ENCODE measurements around the gene LYST.

LYST gene

DNA sequence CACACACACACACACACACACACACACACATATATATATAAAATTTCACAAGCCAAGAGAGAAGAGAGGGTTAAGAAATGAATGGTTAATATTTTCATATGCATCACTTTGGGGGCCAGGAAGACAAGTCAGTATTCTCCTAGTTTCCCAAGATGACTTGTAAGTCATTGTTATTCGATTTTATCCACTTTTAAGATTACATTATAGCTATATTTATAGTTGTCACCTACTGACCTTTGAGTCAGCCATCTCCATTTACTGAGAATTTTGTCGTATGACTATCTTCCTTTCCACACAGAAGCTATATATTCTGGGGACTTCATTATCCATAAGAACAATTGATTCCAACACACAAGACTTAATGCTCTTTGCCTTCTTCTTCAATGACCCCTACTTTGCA lies 8.9 kb downstream of the LYST start:
- H3K4me1 ChIP-seq (ENCODE audit: control insufficient read depth, insufficient read depth, low read depth, low read length): no peaks in the 10 kb centered on the region
- H3K27ac ChIP-seq (ENCODE audit: low read length, poor library complexity, severe bottlenecking): no peak overlapping the region
- no peak for DNase-seq
- no peak overlapping the region for H2BK12ac ChIP-seq (ENCODE audit: low read length in 2 of 2)
- no peak overlapping the region for H3K23ac ChIP-seq (ENCODE audit: low read length in 2 of 2)
- no peak overlapping the region for H2AK5ac ChIP-seq (ENCODE audit: low read length, severe bottlenecking)
- no peaks in the 10 kb centered on the region for H3K9me3 ChIP-seq (ENCODE audit: control insufficient read depth, low read length)
- H2BK120ac ChIP-seq (ENCODE audit: low read depth, low read length): no peak overlapping the region
- 0% methylated on average over 1 of the region's 2 CpGs for WGBS
- H3K4me2 ChIP-seq (ENCODE audit: low read length, poor library complexity, severe bottlenecking): no peak overlapping the region
- no peak overlapping the region for H3K9ac ChIP-seq (ENCODE audit: low read length)
- no peak overlapping the region for H3K18ac ChIP-seq (ENCODE audit: low read depth in 1 of 2, low read length in 2 of 2)
- H3K36me3 ChIP-seq (ENCODE audit: control insufficient read depth in 1 of 2, insufficient read depth in 2 of 2, low read depth in 1 of 2, low read length in 2 of 2): no peaks in the 10 kb centered on the region
- H4K91ac ChIP-seq (ENCODE audit: low read length): no peak overlapping the region
- no peak overlapping the region for H3K4me3 ChIP-seq (ENCODE audit: insufficient read depth in 1 of 2, low read depth in 1 of 2, low read length in 2 of 2)
- no peak overlapping the region for H3K4ac ChIP-seq (ENCODE audit: low read depth in 1 of 2, low read length in 2 of 2)
- no peak overlapping the region for H2AFZ ChIP-seq (ENCODE audit: low read depth, low read length)
- H3K79me1 ChIP-seq (replicated peaks; ENCODE audit: low read length, poor library complexity, severe bottlenecking): peaks cover 8% of the 10 kb centered on the region
- no peak overlapping the region for H4K8ac ChIP-seq (ENCODE audit: low read length)
- no peak overlapping the region for H2BK5ac ChIP-seq (ENCODE audit: low read depth, low read length, poor library complexity, severe bottlenecking)
- H2BK15ac ChIP-seq (ENCODE audit: low read depth, poor library complexity, severe bottlenecking): no peak overlapping the region
- H3K27me3 ChIP-seq (ENCODE audit: control insufficient read depth in 1 of 2, insufficient read depth in 1 of 2, low read length in 2 of 2): no peaks in the 10 kb centered on the region
- H3K14ac ChIP-seq (ENCODE audit: low read length in 2 of 2): no peak overlapping the region

GRCh38 chr1:235855811-235856429 lies 10.8 kb downstream of the LYST start:
- H3K9me3 ChIP-seq (ENCODE audit: control insufficient read depth, low read length): no peaks in the 10 kb centered on the region
- DNase-seq: no peak
- H3K79me1 ChIP-seq (replicated peaks; ENCODE audit: low read length, poor library complexity, severe bottlenecking): peaks cover 10% of the 10 kb centered on the region
- H3K9ac ChIP-seq (ENCODE audit: low read length): no peak overlapping the region
- no peak overlapping the region for H2BK5ac ChIP-seq (ENCODE audit: low read depth, low read length, poor library complexity, severe bottlenecking)
- H3K27me3 ChIP-seq (ENCODE audit: control insufficient read depth in 1 of 2, insufficient read depth in 1 of 2, low read length in 2 of 2): no peaks in the 10 kb centered on the region
- H4K8ac ChIP-seq (ENCODE audit: low read length): no peak overlapping the region
- H2BK120ac ChIP-seq (ENCODE audit: low read depth, low read length): no peak overlapping the region
- no peak overlapping the region for H2BK15ac ChIP-seq (ENCODE audit: low read depth, poor library complexity, severe bottlenecking)
- no peak overlapping the region for H3K27ac ChIP-seq (ENCODE audit: low read length, poor library complexity, severe bottlenecking)
- no peak overlapping the region for H3K4me3 ChIP-seq (ENCODE audit: insufficient read depth in 1 of 2, low read depth in 1 of 2, low read length in 2 of 2)
- no peak overlapping the region for H2BK12ac ChIP-seq (ENCODE audit: low read length in 2 of 2)
- no peaks in the 10 kb centered on the region for H3K4me1 ChIP-seq (ENCODE audit: control insufficient read depth, insufficient read depth, low read depth, low read length)
- no peak overlapping the region for H3K4ac ChIP-seq (ENCODE audit: low read depth in 1 of 2, low read length in 2 of 2)
- no peak overlapping the region for H3K18ac ChIP-seq (ENCODE audit: low read depth in 1 of 2, low read length in 2 of 2)
- WGBS: no CpG with 5 or more reads among the region's 1 CpG
- no peak overlapping the region for H3K14ac ChIP-seq (ENCODE audit: low read length in 2 of 2)
- H2AFZ ChIP-seq (ENCODE audit: low read depth, low read length): no peak overlapping the region
- H3K23ac ChIP-seq (ENCODE audit: low read length in 2 of 2): no peak overlapping the region
- no peaks in the 10 kb centered on the region for H3K36me3 ChIP-seq (ENCODE audit: control insufficient read depth in 1 of 2, insufficient read depth in 2 of 2, low read depth in 1 of 2, low read length in 2 of 2)
- no peak overlapping the region for H3K4me2 ChIP-seq (ENCODE audit: low read length, poor library complexity, severe bottlenecking)
- no peak overlapping the region for H2AK5ac ChIP-seq (ENCODE audit: low read length, severe bottlenecking)
- no peak overlapping the region for H4K91ac ChIP-seq (ENCODE audit: low read length)

DNA sequence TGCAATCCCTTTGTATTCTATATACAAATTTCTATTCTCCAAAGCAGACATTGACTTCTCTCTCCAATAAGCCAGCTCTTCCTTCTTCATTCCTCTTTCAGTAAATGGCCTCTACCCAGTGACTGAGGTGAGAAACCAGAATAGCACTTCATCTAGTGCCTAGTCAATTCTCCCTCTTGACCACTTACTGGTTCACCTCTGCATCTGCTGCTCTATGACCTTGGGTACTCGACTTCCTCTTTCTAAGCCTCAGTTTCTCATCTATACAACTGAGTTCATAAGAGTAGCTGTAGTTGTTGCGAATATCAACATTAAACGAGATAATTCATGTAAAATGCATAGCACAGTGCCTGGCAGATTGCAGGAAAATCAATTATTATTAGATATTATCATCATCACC lies 12.4 kb downstream of the LYST start:
- Histone ChIP-seq H2BK5ac (ENCODE audit: low read depth, low read length, poor library complexity, severe bottlenecking) (no peak overlapping the region), H2BK12ac (ENCODE audit: low read length in 2 of 2) (no peak overlapping the region), H3K23ac (ENCODE audit: low read length in 2 of 2) (no peak overlapping the region), H3K14ac (ENCODE audit: low read length in 2 of 2) (no peak overlapping the region), H3K4me2 (ENCODE audit: low read length, poor library complexity, severe bottlenecking) (no peak overlapping the region), H3K9me3 (ENCODE audit: control insufficient read depth, low read length) (no peaks in the 10 kb centered on the region), H4K91ac (ENCODE audit: low read length) (no peak overlapping the region), H3K27ac (ENCODE audit: low read length, poor library complexity, severe bottlenecking) (no peak overlapping the region), H2AFZ (ENCODE audit: low read depth, low read length) (no peak overlapping the region), H4K8ac (ENCODE audit: low read length) (no peak overlapping the region), H3K4ac (ENCODE audit: low read depth in 1 of 2, low read length in 2 of 2) (no peak overlapping the region), H3K79me1 (replicated peaks; ENCODE audit: low read length, poor library complexity, severe bottlenecking) (peaks cover 10% of the 10 kb centered on the region), H3K27me3 (ENCODE audit: control insufficient read depth in 1 of 2, insufficient read depth in 1 of 2, low read length in 2 of 2) (no peaks in the 10 kb centered on the region), H2BK15ac (ENCODE audit: low read depth, poor library complexity, severe bottlenecking) (no peak overlapping the region), H2BK120ac (ENCODE audit: low read depth, low read length) (no peak overlapping the region), H3K9ac (ENCODE audit: low read length) (no peak overlapping the region), H3K4me3 (ENCODE audit: insufficient read depth in 1 of 2, low read depth in 1 of 2, low read length in 2 of 2) (no peak overlapping the region), H2AK5ac (ENCODE audit: low read length, severe bottlenecking) (no peak overlapping the region), H3K18ac (ENCODE audit: low read depth in 1 of 2, low read length in 2 of 2) (no peak overlapping the region), H3K4me1 (ENCODE audit: control insufficient read depth, insufficient read depth, low read depth, low read length) (no peaks in the 10 kb centered on the region), H3K36me3 (ENCODE audit: control insufficient read depth in 1 of 2, insufficient read depth in 2 of 2, low read depth in 1 of 2, low read length in 2 of 2) (no peaks in the 10 kb centered on the region)
- WGBS: 100% methylated on average over 2 of the region's 3 CpGs
- no peak for DNase-seq

- DNase-seq: no peak
- Histone ChIP-seq H2AFZ (ENCODE audit: low read depth, low read length) (no peak overlapping the region), H3K79me1 (replicated peaks; ENCODE audit: low read length, poor library complexity, severe bottlenecking) (peaks cover 9% of the 10 kb centered on the region), H3K4me3 (ENCODE audit: insufficient read depth in 1 of 2, low read depth in 1 of 2, low read length in 2 of 2) (no peak overlapping the region), H3K18ac (ENCODE audit: low read depth in 1 of 2, low read length in 2 of 2) (no peak overlapping the region), H2BK15ac (ENCODE audit: low read depth, poor library complexity, severe bottlenecking) (no peak overlapping the region), H3K9ac (ENCODE audit: low read length) (no peak overlapping the region), H3K27ac (ENCODE audit: low read length, poor library complexity, severe bottlenecking) (no peak overlapping the region), H3K4me2 (ENCODE audit: low read length, poor library complexity, severe bottlenecking) (no peak overlapping the region), H3K23ac (ENCODE audit: low read length in 2 of 2) (no peak overlapping the region), H4K91ac (ENCODE audit: low read length) (no peak overlapping the region), H2BK5ac (ENCODE audit: low read depth, low read length, poor library complexity, severe bottlenecking) (no peak overlapping the region), H2BK12ac (ENCODE audit: low read length in 2 of 2) (no peak overlapping the region), H4K8ac (ENCODE audit: low read length) (no peak overlapping the region), H3K4me1 (ENCODE audit: control insufficient read depth, insufficient read depth, low read depth, low read length) (no peaks in the 10 kb centered on the region), H3K4ac (ENCODE audit: low read depth in 1 of 2, low read length in 2 of 2) (no peak overlapping the region), H2BK120ac (ENCODE audit: low read depth, low read length) (no peak overlapping the region), H2AK5ac (ENCODE audit: low read length, severe bottlenecking) (no peak overlapping the region), H3K27me3 (ENCODE audit: control insufficient read depth in 1 of 2, insufficient read depth in 1 of 2, low read length in 2 of 2) (no peaks in the 10 kb centered on the region), H3K36me3 (ENCODE audit: control insufficient read depth in 1 of 2, insufficient read depth in 2 of 2, low read depth in 1 of 2, low read length in 2 of 2) (no peaks in the 10 kb centered on the region), H3K9me3 (ENCODE audit: control insufficient read depth, low read length) (no peaks in the 10 kb centered on the region), H3K14ac (ENCODE audit: low read length in 2 of 2) (no peak overlapping the region)
- WGBS: 80% methylated on average over 5 of the region's 7 CpGs
These were observed 13.1 kb downstream of the LYST start for GRCh38 chr1:235853653-235854052.

Data from mesenchymal stem cell (in vitro differentiated cells and primary cell).